ENCODE results near the gene PDS5B.

DNA sequence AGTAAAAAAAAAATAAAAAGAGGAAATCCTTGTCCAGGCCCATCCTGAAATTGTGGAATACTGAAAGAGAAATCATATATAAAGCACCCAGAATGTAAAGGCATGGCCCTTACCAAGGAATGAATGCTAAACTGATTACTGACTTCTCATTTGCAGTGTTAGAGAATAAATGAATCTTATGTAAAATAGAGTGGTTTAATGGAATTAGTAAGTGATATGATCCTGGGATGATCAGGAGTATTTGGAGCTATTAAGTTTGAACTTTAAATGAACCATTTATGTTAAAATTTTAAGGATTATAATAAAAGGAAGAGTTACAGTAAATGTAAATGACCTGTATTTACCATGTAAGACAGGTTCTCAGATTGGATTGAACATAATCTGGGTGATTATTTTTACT lies 75.4 kb downstream of the PDS5B start:
- TF ChIP-seq, protein P1, sequence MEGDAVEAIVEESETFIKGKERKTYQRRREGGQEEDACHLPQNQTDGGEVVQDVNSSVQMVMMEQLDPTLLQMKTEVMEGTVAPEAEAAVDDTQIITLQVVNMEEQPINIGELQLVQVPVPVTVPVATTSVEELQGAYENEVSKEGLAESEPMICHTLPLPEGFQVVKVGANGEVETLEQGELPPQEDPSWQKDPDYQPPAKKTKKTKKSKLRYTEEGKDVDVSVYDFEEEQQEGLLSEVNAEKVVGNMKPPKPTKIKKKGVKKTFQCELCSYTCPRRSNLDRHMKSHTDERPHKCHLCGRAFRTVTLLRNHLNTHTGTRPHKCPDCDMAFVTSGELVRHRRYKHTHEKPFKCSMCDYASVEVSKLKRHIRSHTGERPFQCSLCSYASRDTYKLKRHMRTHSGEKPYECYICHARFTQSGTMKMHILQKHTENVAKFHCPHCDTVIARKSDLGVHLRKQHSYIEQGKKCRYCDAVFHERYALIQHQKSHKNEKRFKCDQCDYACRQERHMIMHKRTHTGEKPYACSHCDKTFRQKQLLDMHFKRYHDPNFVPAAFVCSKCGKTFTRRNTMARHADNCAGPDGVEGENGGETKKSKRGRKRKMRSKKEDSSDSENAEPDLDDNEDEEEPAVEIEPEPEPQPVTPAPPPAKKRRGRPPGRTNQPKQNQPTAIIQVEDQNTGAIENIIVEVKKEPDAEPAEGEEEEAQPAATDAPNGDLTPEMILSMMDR (IDR thresholded peaks at IDR 0.05 in 4 of 5, conservative IDR thresholded peaks at IDR 0.05 in 1 of 5): no peak
- no peak for TF ChIP-seq POLR2A (IDR thresholded peaks at IDR 0.05)

Data from gastrocnemius medialis (tissue), 4 donors.